Stimulated activated CD4-positive, alpha-beta T cell treated with anti-CD3 and anti-CD28 coated beads, Interleukin-15, amount 100 ng/mL, for 48 hours (primary cell): ENCODE measurements around the gene AKAP5.

ENCODE experiments used
- DNase-seq, 2 donors: peaks; one replicate each; pipeline ENCODE4 v3.0.0-alpha.2; 2020; ENCODE audit warnings: low read depth in 2 of 2

The AKAP5 gene, protein sequence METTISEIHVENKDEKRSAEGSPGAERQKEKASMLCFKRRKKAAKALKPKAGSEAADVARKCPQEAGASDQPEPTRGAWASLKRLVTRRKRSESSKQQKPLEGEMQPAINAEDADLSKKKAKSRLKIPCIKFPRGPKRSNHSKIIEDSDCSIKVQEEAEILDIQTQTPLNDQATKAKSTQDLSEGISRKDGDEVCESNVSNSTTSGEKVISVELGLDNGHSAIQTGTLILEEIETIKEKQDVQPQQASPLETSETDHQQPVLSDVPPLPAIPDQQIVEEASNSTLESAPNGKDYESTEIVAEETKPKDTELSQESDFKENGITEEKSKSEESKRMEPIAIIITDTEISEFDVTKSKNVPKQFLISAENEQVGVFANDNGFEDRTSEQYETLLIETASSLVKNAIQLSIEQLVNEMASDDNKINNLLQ

GRCh38 chr14:64465191-64465822, at the start of gene AKAP5:
Gene AKAP5, plus strand, starts transcription at chr14:64465499. Its CDS starts 2,896 bp downstream, at chr14:64468395.
- peak; percentile 23 to 32 for DNase-seq

DNA sequence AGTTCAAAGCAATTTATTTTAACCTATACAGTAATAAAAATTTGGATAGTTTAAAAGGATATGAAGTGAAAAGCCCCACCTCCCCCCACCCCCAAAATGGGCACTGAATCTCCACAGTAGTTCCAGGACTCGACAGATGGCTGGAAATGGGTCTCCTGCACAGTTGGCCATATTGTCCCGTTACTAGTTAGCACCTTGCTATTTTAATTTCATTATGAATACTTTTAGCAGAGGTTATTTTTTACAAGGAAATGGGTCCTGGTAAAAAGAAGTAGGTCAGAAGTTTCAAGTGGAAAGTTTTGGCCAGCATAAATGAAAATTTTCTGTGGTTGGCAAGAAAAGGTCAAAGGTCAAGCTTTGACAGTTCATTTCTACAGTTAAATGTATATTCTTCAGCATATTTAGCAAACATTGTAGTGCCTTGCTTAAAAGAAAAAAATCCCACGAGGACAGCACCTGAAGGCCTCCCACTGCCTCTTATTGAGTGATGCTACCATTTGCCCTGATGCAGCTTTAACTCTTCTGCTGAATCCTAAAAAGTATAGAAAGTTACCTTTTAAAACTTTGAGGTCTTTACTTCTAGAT, 48.9 kb upstream of the AKAP5 start:
- DNase-seq, result no peak

GRCh38 chr14:64417055-64417770, 48.1 kb upstream of the AKAP5 start:
- no peak for DNase-seq

- no peak for DNase-seq
Observed at GRCh38 chr14:64417771-64418125, 47.6 kb upstream of the AKAP5 start.

GRCh38 chr14:64419003-64419402, 46.3 kb upstream of the AKAP5 start:
- DNase-seq, result no peak

GRCh38 chr14:64421166-64421565, 44.1 kb upstream of the AKAP5 start:
- no peak for DNase-seq

GRCh38 chr14:64422005-64422404, 43.3 kb upstream of the AKAP5 start:
- no peak for DNase-seq

GRCh38 chr14:64422756-64423155, 42.5 kb upstream of the AKAP5 start:
- no peak for DNase-seq

- no peak for DNase-seq
Observed at GRCh38 chr14:64423987-64424386, 41.3 kb upstream of the AKAP5 start.

GRCh38 chr14:64434528-64434927, 30.8 kb upstream of the AKAP5 start:
- no peak for DNase-seq

DNA sequence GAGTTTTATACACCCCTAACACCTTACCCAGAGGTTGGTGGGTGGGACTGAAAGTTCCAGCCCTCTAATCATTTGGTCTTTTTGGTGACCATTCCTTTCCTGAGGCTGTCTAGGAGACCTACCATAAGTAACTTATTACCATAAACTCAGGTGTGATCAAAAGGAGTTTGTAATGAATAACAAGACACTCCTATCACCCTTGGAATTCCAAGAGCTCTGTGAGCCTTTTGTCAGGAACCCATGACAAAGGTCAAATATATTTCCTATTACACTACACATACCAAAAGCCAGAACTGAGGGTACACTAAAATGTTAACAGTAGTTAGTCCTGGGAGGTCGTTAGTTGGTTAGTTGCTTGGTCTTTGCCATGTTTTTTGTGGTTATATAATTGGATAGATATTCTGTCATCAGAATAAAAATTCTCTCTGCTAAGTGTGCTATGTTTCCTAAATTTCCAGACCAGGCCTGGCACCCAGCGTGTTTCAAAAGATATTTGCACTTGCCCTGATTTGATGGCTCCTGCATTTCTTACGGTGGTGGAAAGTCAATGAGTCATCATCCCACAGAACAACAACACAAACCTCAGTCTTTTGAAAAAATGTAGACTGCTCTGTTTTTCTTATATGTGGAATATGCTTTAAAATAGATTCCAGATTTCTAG, 27.0 kb upstream of the AKAP5 start:
- DNase-seq, result no peak

DNA sequence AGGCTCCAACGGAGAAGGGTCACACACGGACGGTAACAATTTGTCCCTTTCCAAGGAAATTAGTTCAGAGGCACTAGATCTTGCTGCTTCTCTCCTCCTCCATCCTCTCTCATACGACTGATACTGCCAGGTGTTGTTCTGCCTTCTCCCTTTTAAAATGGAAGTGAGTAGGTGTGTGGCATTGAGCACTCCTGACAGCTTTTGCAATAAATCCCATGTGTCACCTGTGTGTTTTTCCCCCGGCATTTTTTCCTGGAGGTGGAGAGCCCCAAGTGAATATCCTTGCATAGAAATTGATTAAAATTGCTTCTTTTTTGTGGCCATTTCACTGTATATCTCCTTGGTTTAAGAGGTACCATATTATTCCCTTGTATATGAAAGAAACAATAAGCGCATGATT, 26.2 kb upstream of the AKAP5 start:
- DNase-seq, result no peak

- no peak for DNase-seq
Observed at GRCh38 chr14:64440494-64440893, 24.8 kb upstream of the AKAP5 start.

GRCh38 chr14:64442300-64442988, 22.9 kb upstream of the AKAP5 start:
- no peak for DNase-seq

DNA sequence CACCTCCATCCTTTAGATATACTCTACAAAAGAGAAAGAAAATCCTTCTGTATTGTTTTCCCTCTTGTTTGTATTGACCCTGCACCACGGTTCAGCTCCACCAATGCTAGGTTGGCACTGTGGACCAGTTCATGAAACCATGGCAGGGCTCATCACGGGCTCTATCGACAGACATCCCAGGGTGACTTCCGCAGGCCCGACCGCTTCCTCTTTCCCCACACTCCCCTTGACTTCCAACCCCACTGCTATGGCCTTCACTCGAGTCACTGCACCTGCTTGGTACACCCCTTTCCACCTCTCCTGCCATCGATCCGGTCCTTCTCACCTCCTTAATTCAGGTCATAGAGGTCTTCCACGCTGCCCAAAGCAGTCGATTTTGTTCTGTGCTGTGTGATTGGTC, 21.2 kb upstream of the AKAP5 start:
- no peak for DNase-seq

GRCh38 chr14:64444984-64445845, 20.1 kb upstream of the AKAP5 start:
- peak in 1 of 2 donors; percentile 33 for DNase-seq

- DNase-seq, result no peak
Observed at GRCh38 chr14:64447876-64448670, 17.2 kb upstream of the AKAP5 start.

- DNase-seq, result no peak
Observed at GRCh38 chr14:64450255-64450654, 15.0 kb upstream of the AKAP5 start.

- no peak for DNase-seq
Observed at GRCh38 chr14:64454671-64455070, 10.6 kb upstream of the AKAP5 start.
